A549 (cell line): ENCODE measurements around the gene B4GALT1.

Experiments used
- CBX2 ChIP-seq: fragments of 200-600 bp; sonication (generic); IDR thresholded peaks from 2 replicates; pipeline ENCODE4 v1.6.1; 2016; ENCODE audit warnings: low read depth, mild to moderate bottlenecking, borderline replicate concordance
- CHD2 ChIP-seq: fragments of 150-350 bp; IDR thresholded peaks from 2 replicates; pipeline ENCODE4 v1.6.1; 2014; ENCODE audit warnings: low read length; ENCODE audit not compliant: partially characterized antibody
- EP300 ChIP-seq, 2 experiments: fragments of >200 bp; sonication (Bioruptor Twin); formaldehyde crosslinking; IDR thresholded peaks; 2 replicates in 1 of 2; 3 replicates in 1 of 2; pipeline ENCODE4 v1.6.1; 2016 to 2017
- POLR2A ChIP-seq: IDR thresholded peaks from 2 replicates; pipeline ENCODE4 v1.6.1; 2012; ENCODE audit warnings: mild to moderate bottlenecking, low read length
- TF ChIP-seq, protein P1 (sequence below): fragments of >200 bp; sonication (Bioruptor Twin); formaldehyde crosslinking; IDR thresholded peaks from 3 replicates; pipeline ENCODE4 v1.5.1; 2016

DNA sequence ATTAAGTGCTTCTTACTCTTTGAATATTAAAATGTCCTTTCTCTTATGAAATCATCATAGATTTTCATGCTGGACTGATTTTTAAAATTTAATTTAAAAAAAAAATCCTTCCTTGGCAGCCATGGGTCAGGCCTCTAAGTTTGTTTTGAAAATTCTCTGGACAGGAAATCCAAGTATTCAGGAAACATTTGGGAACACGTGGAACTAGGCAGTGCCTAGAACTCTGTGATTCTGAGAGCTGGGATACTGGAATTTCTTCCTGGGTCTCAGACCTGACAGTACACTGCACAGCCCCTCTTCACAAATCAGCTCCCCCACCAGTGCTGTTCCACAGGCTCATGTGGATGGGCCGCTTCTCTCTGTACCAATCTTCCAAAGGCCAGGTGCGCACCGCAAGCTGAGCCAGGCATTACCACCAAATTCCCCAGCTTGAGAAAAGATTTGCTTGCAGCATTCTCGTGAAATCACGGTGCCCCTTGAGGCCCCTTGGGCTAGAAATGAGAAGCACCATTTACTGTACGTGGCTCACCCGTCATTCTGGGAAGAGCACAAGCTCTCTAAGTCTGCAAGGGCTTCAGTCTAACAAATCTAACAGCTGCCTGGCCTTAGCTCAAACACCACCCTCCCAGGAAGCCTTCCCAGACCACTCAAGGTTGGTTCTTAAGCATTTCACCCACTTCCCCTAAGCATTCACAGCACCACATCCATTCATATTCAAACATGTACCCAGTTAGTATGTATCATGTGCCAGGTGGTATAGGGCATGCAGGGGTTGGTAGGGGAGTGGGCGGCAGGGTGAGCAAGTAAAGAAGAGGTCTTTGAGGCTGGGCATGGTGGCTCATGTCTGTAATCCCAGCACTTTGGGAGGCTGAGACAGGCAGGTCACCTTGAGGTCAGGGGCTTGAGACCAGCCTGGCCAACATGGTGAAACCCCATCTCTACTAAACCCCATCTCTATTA lies 26.5 kb downstream of the B4GALT1 start:
- TF ChIP-seq POLR2A = no peak
- TF ChIP-seq CHD2 = no peak
- TF ChIP-seq EP300 (IDR thresholded peaks at IDR 0.05) = no peak
- TF ChIP-seq CBX2 = no peak
- TF ChIP-seq, protein P1, sequence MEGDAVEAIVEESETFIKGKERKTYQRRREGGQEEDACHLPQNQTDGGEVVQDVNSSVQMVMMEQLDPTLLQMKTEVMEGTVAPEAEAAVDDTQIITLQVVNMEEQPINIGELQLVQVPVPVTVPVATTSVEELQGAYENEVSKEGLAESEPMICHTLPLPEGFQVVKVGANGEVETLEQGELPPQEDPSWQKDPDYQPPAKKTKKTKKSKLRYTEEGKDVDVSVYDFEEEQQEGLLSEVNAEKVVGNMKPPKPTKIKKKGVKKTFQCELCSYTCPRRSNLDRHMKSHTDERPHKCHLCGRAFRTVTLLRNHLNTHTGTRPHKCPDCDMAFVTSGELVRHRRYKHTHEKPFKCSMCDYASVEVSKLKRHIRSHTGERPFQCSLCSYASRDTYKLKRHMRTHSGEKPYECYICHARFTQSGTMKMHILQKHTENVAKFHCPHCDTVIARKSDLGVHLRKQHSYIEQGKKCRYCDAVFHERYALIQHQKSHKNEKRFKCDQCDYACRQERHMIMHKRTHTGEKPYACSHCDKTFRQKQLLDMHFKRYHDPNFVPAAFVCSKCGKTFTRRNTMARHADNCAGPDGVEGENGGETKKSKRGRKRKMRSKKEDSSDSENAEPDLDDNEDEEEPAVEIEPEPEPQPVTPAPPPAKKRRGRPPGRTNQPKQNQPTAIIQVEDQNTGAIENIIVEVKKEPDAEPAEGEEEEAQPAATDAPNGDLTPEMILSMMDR = no peak
